ENCODE results near the gene SLC12A6. TPM values are rescaled to one million over a fixed set of nuclear protein-coding genes. Genes with fewer than 3 reads are reported as not detected.

SLC12A6 gene
- total RNA-seq, 1 donor from 2014 or later, result 20.0 TPM

GRCh38 chr15:34213690-34214089 is 123.9 kb downstream of the SLC12A6 start:
- Mint-ChIP-seq H3K27me3 (ENCODE audit: low read depth) (no peaks in the 10 kb centered on the region), H3K9me3 (ENCODE audit: low read depth) (no peaks in the 10 kb centered on the region), H3K4me3 (ENCODE audit: unreplicated experiment) (no peak overlapping the region), H3K4me1 (ENCODE audit: low read depth) (peaks cover 9% of the 10 kb centered on the region), H3K36me3 (ENCODE audit: low read depth) (no peaks in the 10 kb centered on the region), H3K27ac (ENCODE audit: unreplicated experiment) (no peak overlapping the region)
- no peak for DNase-seq (ENCODE audit: low spot score)
- TF ChIP-seq CTCF (IDR thresholded peaks at IDR 0.05), result no peak

- H3K27ac Mint-ChIP-seq (ENCODE audit: unreplicated experiment), result peak within 1 kb of the TSS; percentile 97
- peaks cover 24% of the 10 kb centered on the region for H3K4me1 Mint-ChIP-seq (ENCODE audit: low read depth)
- H3K36me3 Mint-ChIP-seq (ENCODE audit: low read depth), result peaks cover 1% of the 10 kb centered on the region
- no peaks in the 10 kb centered on the region for H3K27me3 Mint-ChIP-seq (ENCODE audit: low read depth)
- DNase-seq (ENCODE audit: low spot score), result peak; percentile 96
- no peaks in the 10 kb centered on the region for H3K9me3 Mint-ChIP-seq (ENCODE audit: low read depth)
- peak; percentile 98 for TF ChIP-seq CTCF (IDR thresholded peaks at IDR 0.05)
- H3K4me3 Mint-ChIP-seq (ENCODE audit: unreplicated experiment), result peak within 1 kb of the TSS; percentile 88
Measured at GRCh38 chr15:34209421-34210282, 127.9 kb downstream of the SLC12A6 start, which contains the start of gene KATNBL1. Gene KATNBL1 (minus strand): TSS chr15:34210096. CDS start chr15:34163676, 46,420 bp downstream.

- no peak for TF ChIP-seq CTCF (IDR thresholded peaks at IDR 0.05)
- Mint-ChIP-seq H3K4me3 (ENCODE audit: unreplicated experiment) (no peak overlapping the region), H3K27ac (ENCODE audit: unreplicated experiment) (no peak overlapping the region), H3K4me1 (ENCODE audit: low read depth) (peaks cover 27% of the 10 kb centered on the region), H3K36me3 (ENCODE audit: low read depth) (peaks cover 2% of the 10 kb centered on the region), H3K9me3 (ENCODE audit: low read depth) (no peaks in the 10 kb centered on the region), H3K27me3 (ENCODE audit: low read depth) (no peaks in the 10 kb centered on the region)
- DNase-seq (ENCODE audit: low spot score), result no peak
Measured at GRCh38 chr15:34206011-34206410, 131.6 kb downstream of the SLC12A6 start.

- no peak overlapping the region for H3K27ac Mint-ChIP-seq (ENCODE audit: unreplicated experiment)
Measured at GRCh38 chr15:34203936-34204335, 133.6 kb downstream of the SLC12A6 start.

GRCh38 chr15:34203305-34203704 is 134.3 kb downstream of the SLC12A6 start:
- no peak for TF ChIP-seq CTCF (IDR thresholded peaks at IDR 0.05)
- DNase-seq (ENCODE audit: low spot score), result no peak
- no peak overlapping the region for H3K27ac Mint-ChIP-seq (ENCODE audit: unreplicated experiment)
- H3K4me3 Mint-ChIP-seq (ENCODE audit: unreplicated experiment), result no peak overlapping the region
- peaks cover 6% of the 10 kb centered on the region for H3K36me3 Mint-ChIP-seq (ENCODE audit: low read depth)
- peaks cover 29% of the 10 kb centered on the region for H3K4me1 Mint-ChIP-seq (ENCODE audit: low read depth)
- H3K27me3 Mint-ChIP-seq (ENCODE audit: low read depth), result no peaks in the 10 kb centered on the region
- H3K9me3 Mint-ChIP-seq (ENCODE audit: low read depth), result peaks cover 4% of the 10 kb centered on the region

More at GRCh38 chr15:34203936-34204335, 133.6 kb downstream of the SLC12A6 start:
- no peak for TF ChIP-seq CTCF (IDR thresholded peaks at IDR 0.05)
- no peak for DNase-seq (ENCODE audit: low spot score)
- H3K4me1 Mint-ChIP-seq (ENCODE audit: low read depth), result peaks cover 32% of the 10 kb centered on the region
- H3K4me3 Mint-ChIP-seq (ENCODE audit: unreplicated experiment), result no peak overlapping the region
- H3K27me3 Mint-ChIP-seq (ENCODE audit: low read depth), result no peaks in the 10 kb centered on the region
- H3K9me3 Mint-ChIP-seq (ENCODE audit: low read depth), result peaks cover 4% of the 10 kb centered on the region
- H3K36me3 Mint-ChIP-seq (ENCODE audit: low read depth), result peaks cover 6% of the 10 kb centered on the region

All from chondrocyte (in vitro differentiated cells).